Mammary epithelial cell (primary cell): ENCODE data around the gene PSMD6.

Source experiments
- EZH2 ChIP-seq: IDR thresholded peaks from 2 replicates; pipeline ENCODE4 v1.6.1; 2012; ENCODE audit warnings: low read length, inconsistent platforms, borderline replicate concordance
- TF ChIP-seq, protein P1 (sequence below), 2 donors: IDR thresholded peaks in 1 of 2; conservative IDR thresholded peaks in 1 of 2; 2 replicates each; pipeline ENCODE4 v1.5.1; 2011 to 2012; ENCODE audit warnings: inconsistent platforms in 2 of 2, low read length in 2 of 2, mild to moderate bottlenecking in 2 of 2, control low read depth in 1 of 2, low read depth in 1 of 2; ENCODE audit not compliant: insufficient read depth in 1 of 2; ENCODE audit errors: extremely low read depth in 1 of 2

DNA sequence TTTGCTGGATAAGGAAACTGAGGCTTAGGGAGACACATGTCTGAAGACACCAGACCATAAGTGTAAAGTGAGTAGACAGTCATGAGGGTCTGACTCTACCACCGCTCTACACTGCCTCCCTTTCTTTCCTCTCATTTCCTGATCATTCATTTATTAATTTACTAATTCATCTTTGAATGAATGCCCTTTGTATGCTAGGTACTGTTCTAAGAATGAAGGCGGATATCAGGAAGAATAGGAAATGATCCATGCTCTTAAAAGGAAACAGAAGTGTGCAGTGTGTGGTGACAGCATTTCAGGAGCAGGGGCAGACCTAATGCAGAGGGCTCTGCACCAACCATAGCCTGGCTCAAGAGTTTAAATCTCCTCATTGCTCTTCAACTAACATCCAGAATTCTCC is 31.8 kb upstream of the PSMD6 start:
- TF ChIP-seq, protein P1, sequence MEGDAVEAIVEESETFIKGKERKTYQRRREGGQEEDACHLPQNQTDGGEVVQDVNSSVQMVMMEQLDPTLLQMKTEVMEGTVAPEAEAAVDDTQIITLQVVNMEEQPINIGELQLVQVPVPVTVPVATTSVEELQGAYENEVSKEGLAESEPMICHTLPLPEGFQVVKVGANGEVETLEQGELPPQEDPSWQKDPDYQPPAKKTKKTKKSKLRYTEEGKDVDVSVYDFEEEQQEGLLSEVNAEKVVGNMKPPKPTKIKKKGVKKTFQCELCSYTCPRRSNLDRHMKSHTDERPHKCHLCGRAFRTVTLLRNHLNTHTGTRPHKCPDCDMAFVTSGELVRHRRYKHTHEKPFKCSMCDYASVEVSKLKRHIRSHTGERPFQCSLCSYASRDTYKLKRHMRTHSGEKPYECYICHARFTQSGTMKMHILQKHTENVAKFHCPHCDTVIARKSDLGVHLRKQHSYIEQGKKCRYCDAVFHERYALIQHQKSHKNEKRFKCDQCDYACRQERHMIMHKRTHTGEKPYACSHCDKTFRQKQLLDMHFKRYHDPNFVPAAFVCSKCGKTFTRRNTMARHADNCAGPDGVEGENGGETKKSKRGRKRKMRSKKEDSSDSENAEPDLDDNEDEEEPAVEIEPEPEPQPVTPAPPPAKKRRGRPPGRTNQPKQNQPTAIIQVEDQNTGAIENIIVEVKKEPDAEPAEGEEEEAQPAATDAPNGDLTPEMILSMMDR (conservative IDR thresholded peaks at IDR 0.05 in 1 of 2, IDR thresholded peaks at IDR 0.05 in 1 of 2; ENCODE audit: extremely low read depth in 1 of 2, insufficient read depth in 1 of 2, low read depth in 1 of 2, low read length in 2 of 2): no peak
- TF ChIP-seq EZH2: no peak
